Measurements from ENCODE around the gene NFKB1. TPM values are rescaled to one million over a fixed set of nuclear protein-coding genes. Genes with fewer than 3 reads are reported as not detected.

NFKB1 gene
- total and polyA plus RNA-seq, 10 of the 15 experiments (the other 5 are each of a cell fraction or from before 2014, with no cell fraction given) = 8.7 to 110 (median 57.3) TPM

DNA sequence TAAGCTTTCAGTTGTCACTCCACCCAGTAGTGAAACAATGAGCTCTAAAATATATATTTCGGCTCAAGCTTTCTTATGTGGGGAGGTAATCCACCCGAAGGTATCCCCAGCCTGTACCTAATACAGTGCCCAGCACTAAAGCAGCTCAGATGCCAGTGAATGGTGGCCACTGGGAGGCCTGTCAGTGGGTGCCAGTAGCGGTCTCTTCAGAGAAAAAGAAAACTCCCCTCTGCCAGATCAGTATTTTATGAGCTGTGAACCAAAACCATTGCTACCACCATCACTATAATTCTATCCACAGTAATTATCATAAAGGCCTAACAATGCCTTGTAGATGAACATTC lies 835 bp upstream of the NFKB1 start (continued):
- TF ChIP-seq POLR2AphosphoS2 (IDR thresholded peaks at IDR 0.05; ENCODE audit: low read depth, low read length) (no peak), PAX5 (IDR thresholded peaks at IDR 0.05; ENCODE audit: borderline replicate concordance, low read depth, low read length) (no peak), EZH2 (IDR thresholded peaks at IDR 0.05; ENCODE audit: borderline replicate concordance, control insufficient read depth, low read depth, low read length) (no peak), POU2F2 (IDR thresholded peaks at IDR 0.05; ENCODE audit: borderline replicate concordance, low read depth, low read length) (no peak), EED (IDR thresholded peaks at IDR 0.05; ENCODE audit: low read depth) (no peak), POLR2A (IDR thresholded peaks at IDR 0.05; ENCODE audit: low read depth, low read length) (no peak), ZZZ3 (IDR thresholded peaks at IDR 0.05; ENCODE audit: control insufficient read depth, insufficient read length, low read depth) (no peak), NFXL1 (IDR thresholded peaks at IDR 0.05; ENCODE audit: borderline replicate concordance) (no peak), LARP7 (IDR thresholded peaks at IDR 0.05) (no peak), RB1 (IDR thresholded peaks at IDR 0.05; ENCODE audit: borderline replicate concordance) (no peak), GABPA (IDR thresholded peaks at IDR 0.05; ENCODE audit: low read depth) (no peak), YY1 (IDR thresholded peaks at IDR 0.05; ENCODE audit: low read depth, low read length) (no peak), BRCA1 (IDR thresholded peaks at IDR 0.05; ENCODE audit: low read depth, low read length) (no peak), HDGF (IDR thresholded peaks at IDR 0.05) (no peak), ZNF217 (IDR thresholded peaks at IDR 0.05) (no peak), EP300 (IDR thresholded peaks at IDR 0.05; ENCODE audit: borderline replicate concordance in 1 of 2, control insufficient read depth in 1 of 2, low read depth in 2 of 2, low read length in 2 of 2) (no peak), SP1 (IDR thresholded peaks at IDR 0.05; ENCODE audit: low read depth, low read length) (no peak), HDAC6 (IDR thresholded peaks at IDR 0.05; ENCODE audit: unreplicated experiment) (no peak), BACH1 (IDR thresholded peaks at IDR 0.05; ENCODE audit: borderline replicate concordance) (no peak)
